B cell (primary cell): Measurements from ENCODE around the gene SNPH. TPM values are rescaled to one million over a fixed set of nuclear protein-coding genes. Genes with fewer than 3 reads are reported as not detected.
"Not testable (repeated sequence)": the region's sequence is repeated elsewhere in the genome, so short reads cannot be mapped to it uniquely, and the experiment has no call there.

Experiments used
- ATAC-seq: fragments of 200-7000 bp; cut with Tn5 transposase; one replicate; pipeline ENCODE4 v1.10.0; 2021; ENCODE audit warnings: low read depth, mild to moderate bottlenecking, moderate number of reproducible peaks, moderate library complexity
- CTCF ChIA-PET: fragments of 350-600 bp; sonication (Branson Sonifier 250); formaldehyde crosslinking; loops from one replicate; lab custom pipeline; 2021; ENCODE audit warnings: antibody characterized with exemption, inconsistent platforms; lab: Charles Lee
- POLR2A ChIA-PET: fragments of 350-600 bp; sonication (Branson Sonifier 250); formaldehyde crosslinking; loops from one replicate; lab custom pipeline; 2021; ENCODE audit warnings: antibody characterized with exemption; lab: Charles Lee
- DNase-seq: peaks from one replicate; pipeline ENCODE4 v3.0.0; 2013
- H2AFZ ChIP-seq: 2 replicates; pipeline ENCODE4 v1.6.1; 2012; ENCODE audit warnings: mild to moderate bottlenecking, low read depth, low read length; ENCODE audit not compliant: insufficient read depth, poor library complexity, severe bottlenecking
- H3K27ac ChIP-seq, 2 donors: 1 replicate in 1 of 2; 2 replicates in 1 of 2; pipeline ENCODE4 v1.5.1; 2012 to 2013; ENCODE audit warnings: low read length in 2 of 2, mild to moderate bottlenecking in 2 of 2, moderate library complexity in 1 of 2
- H3K27me3 ChIP-seq, 4 experiments: fragments of 200-600 bp in 1 of 4; sonication (generic) in 1 of 4; replicated peaks in 1 of 4; 1 replicate in 2 of 4; 2 replicates in 2 of 4; pipeline versions ENCODE4 v1.6.1 to v1.7.0; 2013 to 2016; ENCODE audit warnings: low read length in 3 of 4, mild to moderate bottlenecking in 2 of 4, mixed read lengths in 1 of 4, moderate library complexity in 1 of 4; ENCODE audit not compliant: insufficient read depth in 4 of 4, control insufficient read depth in 3 of 4; ENCODE audit errors: control extremely low read depth in 1 of 4
- H3K36me3 ChIP-seq, 2 experiments: replicated peaks in 1 of 2; 1 replicate in 1 of 2; 2 replicates in 1 of 2; pipeline versions ENCODE4 v1.6.1 to v1.7.1; 2013; ENCODE audit warnings: low read length in 1 of 2; ENCODE audit not compliant: insufficient read depth in 2 of 2, control insufficient read depth in 1 of 2; ENCODE audit errors: control extremely low read depth in 1 of 2, extremely low read depth in 1 of 2
- H3K4me1 ChIP-seq, 2 donors: fragments of 200-600 bp in 1 of 2; sonication (generic) in 1 of 2; 1 replicate in 1 of 2; 2 replicates in 1 of 2; pipeline versions ENCODE4 v1.5.1 to v1.6.1; 2013 to 2017; ENCODE audit warnings: low read length in 2 of 2; ENCODE audit not compliant: control insufficient read depth in 2 of 2, insufficient read depth in 2 of 2
- H3K4me2 ChIP-seq: replicated peaks from 2 replicates; pipeline ENCODE3; 2012; ENCODE audit warnings: mild to moderate bottlenecking, low read depth, low read length; ENCODE audit not compliant: poor library complexity, severe bottlenecking
- H3K4me3 ChIP-seq, 5 experiments: fragments of 200-600 bp in 1 of 5; sonication (generic) in 1 of 5; 1 replicate in 3 of 5; 2 replicates in 2 of 5; pipeline versions ENCODE4 v1.5.1 to v1.7.0; 2011 to 2016; ENCODE audit warnings: low read length in 4 of 5, mild to moderate bottlenecking in 4 of 5, low read depth in 2 of 5, control low read depth in 1 of 5, moderate library complexity in 1 of 5; ENCODE audit not compliant: insufficient read depth in 1 of 5; ENCODE audit errors: control extremely low read depth in 1 of 5, extremely low read depth in 1 of 5
- H3K79me2 ChIP-seq: fragments of 200-600 bp; sonication (generic); one replicate; pipeline ENCODE4 v1.6.0; 2016; ENCODE audit warnings: low read length; ENCODE audit not compliant: control insufficient read depth, insufficient read depth
- H3K9ac ChIP-seq: fragments of 200-600 bp; sonication (generic); 2 replicates; pipeline ENCODE4 v1.6.1; 2017; ENCODE audit warnings: mild to moderate bottlenecking, low read length, moderate library complexity
- H3K9me3 ChIP-seq, 3 donors: one replicate each; pipeline versions ENCODE4 v1.6.1 to v1.7.1; 2013; ENCODE audit warnings: low read length in 2 of 3; ENCODE audit not compliant: control insufficient read depth in 2 of 3, insufficient read depth in 1 of 3; ENCODE audit errors: control extremely low read depth in 1 of 3
- H4K20me1 ChIP-seq: 2 replicates; pipeline ENCODE4 v1.6.0; 2012; ENCODE audit warnings: mild to moderate bottlenecking, low read length; ENCODE audit not compliant: insufficient read depth, control insufficient read depth, poor library complexity, severe bottlenecking
- H3K27ac Mint-ChIP-seq: one replicate; pipeline ENCODE4 v1.8.0; 2021; ENCODE audit warnings: mixed read lengths
- H3K27me3 Mint-ChIP-seq: one replicate; pipeline ENCODE4 v1.8.0; 2021; ENCODE audit warnings: mixed read lengths
- H3K4me1 Mint-ChIP-seq: one replicate; pipeline ENCODE4 v1.8.0; 2021; ENCODE audit warnings: mixed read lengths
- H3K4me3 Mint-ChIP-seq: one replicate; pipeline ENCODE4 v1.8.0; 2021; ENCODE audit warnings: mixed read lengths
- H3K9me3 Mint-ChIP-seq: one replicate; pipeline ENCODE4 v1.8.0; 2022; ENCODE audit warnings: mixed read lengths; ENCODE audit not compliant: insufficient read depth
- CTCF ChIP-seq: fragments of 200-600 bp; IDR thresholded peaks from one replicate; pipeline ENCODE4 v1.8.0; 2022; ENCODE audit warnings: antibody characterized with exemption, mild to moderate bottlenecking
- EZH2 ChIP-seq: IDR thresholded peaks from 2 replicates; pipeline ENCODE4 v1.6.1; 2012; ENCODE audit warnings: borderline replicate concordance, low read depth, mild to moderate bottlenecking, moderate library complexity, low read length; ENCODE audit not compliant: insufficient read depth, poor library complexity, severe bottlenecking
- WGBS: methylation state at CpG from one replicate; pipeline ENCODE4 v1.1.5; 2013; ENCODE audit warnings: missing lambda C conversion rate; ENCODE audit not compliant: insufficient coverage; 5-methylcytosine and 5-hydroxymethylcytosine counted together
- intact Hi-C: fragments of 100-400 bp; cut with micrococcal nuclease; formaldehyde crosslinking; loops from one replicate; pipeline ENCODE4 v1.10.0; 2022
- polyA minus RNA-seq: library from RNA; depleted of rRNA, polyadenylated mRNA; stranded (reverse); fragments of >200 nt; gene quantifications from 2 replicates; pipeline ENCODE4 v1.2.3, GENCODE V29; 2012
- polyA plus RNA-seq: library from polyadenylated mRNA; depleted of rRNA; stranded (reverse); fragments of >200 nt; gene quantifications from 2 replicates; pipeline ENCODE4 v1.2.3, GENCODE V29; 2012
- total RNA-seq, 2 donors: library from RNA; stranded (reverse); fragments of 120-200 nt in 1 of 2; gene quantifications; 1 replicate in 1 of 2; 2 replicates in 1 of 2; pipeline versions ENCODE4 v1.2.3 to v1.2.4, GENCODE V29; 2013 to 2022

The SNPH gene
- 2.1 and 3.0 TPM in 2 replicates for total RNA-seq
- 1.3 TPM for total RNA-seq (2013)
- 0.67 and 0.74 TPM in 2 replicates for polyA plus RNA-seq
- polyA minus RNA-seq: 1.5 and 2.4 TPM in 2 replicates

- intact Hi-C loops: loop anchor here (1.0 to 5.0 kb wide), 2 partner anchors 59 to 149 kb away; partner anchors contain the start of gene PSMF1
- H3K4me1 ChIP-seq: peaks cover 9 to 15% of the 10 kb centered on the region in 2 donors
- H3K27ac ChIP-seq: no peak within 1 kb of the TSS
- WGBS: under 1% methylated on average over 58 of the region's 61 CpGs
- peak; percentile 76 for DNase-seq
- Mint-ChIP-seq H3K9me3 (no peaks in the 10 kb centered on the region), H3K4me3 (peak within 1 kb of the TSS; percentile 91), H3K4me1 (peaks cover 13% of the 10 kb centered on the region), H3K27me3 (peaks cover 8% of the 10 kb centered on the region), H3K27ac (peak within 1 kb of the TSS; percentile 79)
- TF ChIP-seq CTCF: no peak
- no peak for TF ChIP-seq EZH2
- no peaks in the 10 kb centered on the region for H3K79me2 ChIP-seq
- no peaks in the 10 kb centered on the region for H4K20me1 ChIP-seq
- H2AFZ ChIP-seq: peak within 1 kb of the TSS; percentile 85
- peak within 1 kb of the TSS; percentile 3 to 70 (median 54) for H3K4me3 ChIP-seq
- H3K36me3 ChIP-seq: no peaks in the 10 kb centered on the region
- peaks cover 0 to 17% (median 9%) of the 10 kb centered on the region in 4 experiments for H3K27me3 ChIP-seq
- ATAC-seq: peak; percentile 89
- POLR2A ChIA-PET: interaction anchor here (0.6 kb wide), 1 partner anchor 1583 kb away, joined by 3 read pairs; no protein-coding TSS in a partner anchor
- peaks cover 2 to 8% (median 7%) of the 10 kb centered on the region in 3 donors for H3K9me3 ChIP-seq
- H3K9ac ChIP-seq: peak within 1 kb of the TSS; percentile 61
- CTCF ChIA-PET: interaction anchor here (0.6 to 1.5 kb wide), 6 partner anchors 12 to 237 kb away, joined by 3 to 7 read pairs (median 4); partner anchors contain the start of gene NSFL1C
- H3K4me2 ChIP-seq: peak within 1 kb of the TSS; percentile 91
Measured at GRCh38 chr20:1266167-1266973, at the start of gene SNPH. Gene SNPH, plus strand, starts transcription at chr20:1266294. Its CDS starts 29,946 bp downstream, at chr20:1296240.

GRCh38 chr20:1216527-1217427, 49.3 kb upstream of the SNPH start:
- H3K36me3 ChIP-seq, H3K27ac Mint-ChIP-seq, H3K79me2 ChIP-seq, H4K20me1 ChIP-seq, ATAC-seq, H3K4me1 Mint-ChIP-seq, H2AFZ ChIP-seq, H3K9ac ChIP-seq, H3K4me3 ChIP-seq, POLR2A ChIA-PET, H3K9me3 ChIP-seq, H3K27ac ChIP-seq, DNase-seq, H3K4me2 ChIP-seq, H3K4me1 ChIP-seq, H3K4me3 Mint-ChIP-seq, CTCF ChIA-PET, H3K9me3 Mint-ChIP-seq, intact Hi-C loops: not testable (repeated sequence)
- WGBS: 91% methylated on average over 18 of the region's 19 CpGs
- peaks cover 0 to 12% (median 8%) of the 10 kb centered on the region in 4 experiments for H3K27me3 ChIP-seq
- H3K27me3 Mint-ChIP-seq: peaks cover 42% of the 10 kb centered on the region

- intact Hi-C loops: loop anchor here (10.0 kb wide), 2 partner anchors 108 to 242 kb away; partner anchors contain the start of genes NSFL1C and PSMF1
- H3K9me3 Mint-ChIP-seq, POLR2A ChIA-PET, H4K20me1 ChIP-seq, H3K4me2 ChIP-seq, H3K9ac ChIP-seq, H2AFZ ChIP-seq, H3K27ac ChIP-seq, CTCF ChIA-PET, H3K4me3 Mint-ChIP-seq, DNase-seq, H3K36me3 ChIP-seq, H3K79me2 ChIP-seq, ATAC-seq, H3K27ac Mint-ChIP-seq, H3K4me3 ChIP-seq: not testable (repeated sequence)
- H3K4me1 Mint-ChIP-seq: peaks cover 16% of the 10 kb centered on the region
- Histone ChIP-seq H3K27me3 (peaks cover 0 to 16% (median 10%) of the 10 kb centered on the region in 4 experiments), H3K4me1 (peaks cover 16 to 17% of the 10 kb centered on the region in 2 donors), H3K9me3 (peaks cover 0 to 24% (median 0%) of the 10 kb centered on the region in 3 donors)
- H3K27me3 Mint-ChIP-seq: peaks cover 23% of the 10 kb centered on the region
- 100% methylated on average over 1 of the region's 4 CpGs for WGBS
Measured at GRCh38 chr20:1222750-1223149, 43.3 kb upstream of the SNPH start.
